ENCODE measurements around the gene ELOVL1.

- TF ChIP-seq RAD21 (IDR thresholded peaks at IDR 0.05; ENCODE audit: low read depth) (no peak), MAX (IDR thresholded peaks at IDR 0.05) (no peak), USF1 (IDR thresholded peaks at IDR 0.05) (no peak), CEBPB (IDR thresholded peaks at IDR 0.05) (no peak), EP300 (IDR thresholded peaks at IDR 0.05; ENCODE audit: borderline replicate concordance) (no peak), TCF12 (IDR thresholded peaks at IDR 0.05; ENCODE audit: low read depth) (no peak), YY1 (IDR thresholded peaks at IDR 0.05; ENCODE audit: low read depth) (no peak), REST (IDR thresholded peaks at IDR 0.05; ENCODE audit: low read depth) (no peak), EGR1 (IDR thresholded peaks at IDR 0.05) (no peak), TEAD4 (IDR thresholded peaks at IDR 0.05) (no peak), FOXM1 (IDR thresholded peaks at IDR 0.05; ENCODE audit: borderline replicate concordance, low read depth) (no peak), NFIC (IDR thresholded peaks at IDR 0.05) (no peak)
Measured at GRCh38 chr1:43381612-43382011, 13.8 kb upstream of the ELOVL1 start.
